KMS-11 (cell line): ENCODE results near the gene DYRK1A.

Experiments used
- H2AFZ ChIP-seq: fragments of 200-600 bp; sonication (generic); 2 replicates; pipeline ENCODE4 v1.6.1; 2016; ENCODE audit warnings: antibody characterized with exemption, mixed run types, low read depth
- H3K27ac ChIP-seq: fragments of 200-600 bp; sonication (generic); 2 replicates; pipeline ENCODE4 v1.6.1; 2016; ENCODE audit warnings: mild to moderate bottlenecking, mixed run types
- H3K27me3 ChIP-seq: fragments of 200-600 bp; sonication (generic); 2 replicates; pipeline ENCODE4 v1.6.1; 2017; ENCODE audit warnings: mild to moderate bottlenecking, low read depth, mixed run types, moderate library complexity; ENCODE audit not compliant: insufficient read depth
- H3K36me3 ChIP-seq: fragments of 200-600 bp; sonication (generic); 2 replicates; pipeline ENCODE4 v1.6.1; 2017; ENCODE audit warnings: mild to moderate bottlenecking, mixed run types; ENCODE audit not compliant: insufficient read depth
- H3K4me1 ChIP-seq: fragments of 200-600 bp; sonication (generic); 2 replicates; pipeline ENCODE4 v1.6.1; 2016; ENCODE audit warnings: mild to moderate bottlenecking, low read depth, mixed run types; ENCODE audit not compliant: poor library complexity, severe bottlenecking
- H3K4me2 ChIP-seq: fragments of 200-600 bp; sonication (generic); 2 replicates; pipeline ENCODE4 v1.7.0; 2016; ENCODE audit warnings: mild to moderate bottlenecking, mixed run types
- H3K4me3 ChIP-seq: fragments of 200-600 bp; sonication (generic); IDR thresholded peaks from 2 replicates; pipeline ENCODE4 v1.6.1; 2017; ENCODE audit warnings: low read depth, low read length, mixed read lengths; ENCODE audit not compliant: insufficient read depth
- H3K79me2 ChIP-seq: fragments of 200-600 bp; sonication (generic); 2 replicates; pipeline ENCODE4 v1.6.1; 2016; ENCODE audit warnings: low read depth, mixed run types; ENCODE audit not compliant: insufficient read depth
- H3K9ac ChIP-seq: fragments of 200-600 bp; sonication (generic); 2 replicates; pipeline ENCODE4 v1.6.1; 2016; ENCODE audit warnings: mild to moderate bottlenecking, mixed run types
- H4K20me1 ChIP-seq: fragments of 200-600 bp; sonication (generic); 2 replicates; pipeline ENCODE4 v1.6.1; 2016; ENCODE audit warnings: mild to moderate bottlenecking, mixed run types; ENCODE audit not compliant: insufficient read depth
- TF ChIP-seq, protein P1 (sequence below): fragments of 200-600 bp; sonication (generic); conservative IDR thresholded peaks from 2 replicates; pipeline ENCODE4 v1.6.1; 2017; ENCODE audit warnings: low read depth, mild to moderate bottlenecking, antibody characterized with exemption, low read length, moderate library complexity, mixed read lengths

Gene DYRK1A

DNA sequence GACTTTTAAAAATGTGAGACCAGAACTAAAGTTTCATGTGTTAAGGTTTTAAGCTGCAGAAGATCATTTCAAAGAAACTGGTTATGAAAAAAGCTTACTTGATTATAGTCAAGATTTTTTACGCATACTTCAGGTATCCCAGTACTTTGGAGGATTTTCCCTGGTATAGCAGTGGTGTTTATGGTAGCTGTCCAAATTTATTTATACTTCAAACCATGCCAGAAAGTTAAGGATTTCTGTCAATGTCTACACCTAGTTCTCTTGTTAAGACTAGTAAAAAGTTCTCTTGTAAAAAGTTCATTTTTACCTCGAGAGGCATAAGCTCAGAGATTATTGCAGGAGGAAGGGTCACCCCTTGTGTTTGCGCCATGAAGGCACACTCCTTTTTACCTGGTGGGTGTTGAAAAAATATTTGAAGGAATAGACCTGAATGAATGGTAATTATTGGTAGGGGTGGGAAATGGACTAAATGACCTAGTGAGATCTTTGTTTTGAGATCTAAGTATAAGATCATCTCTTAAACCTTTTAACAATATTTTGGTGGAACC lies 2.8 kb downstream of the DYRK1A start:
- TF ChIP-seq, protein P1, sequence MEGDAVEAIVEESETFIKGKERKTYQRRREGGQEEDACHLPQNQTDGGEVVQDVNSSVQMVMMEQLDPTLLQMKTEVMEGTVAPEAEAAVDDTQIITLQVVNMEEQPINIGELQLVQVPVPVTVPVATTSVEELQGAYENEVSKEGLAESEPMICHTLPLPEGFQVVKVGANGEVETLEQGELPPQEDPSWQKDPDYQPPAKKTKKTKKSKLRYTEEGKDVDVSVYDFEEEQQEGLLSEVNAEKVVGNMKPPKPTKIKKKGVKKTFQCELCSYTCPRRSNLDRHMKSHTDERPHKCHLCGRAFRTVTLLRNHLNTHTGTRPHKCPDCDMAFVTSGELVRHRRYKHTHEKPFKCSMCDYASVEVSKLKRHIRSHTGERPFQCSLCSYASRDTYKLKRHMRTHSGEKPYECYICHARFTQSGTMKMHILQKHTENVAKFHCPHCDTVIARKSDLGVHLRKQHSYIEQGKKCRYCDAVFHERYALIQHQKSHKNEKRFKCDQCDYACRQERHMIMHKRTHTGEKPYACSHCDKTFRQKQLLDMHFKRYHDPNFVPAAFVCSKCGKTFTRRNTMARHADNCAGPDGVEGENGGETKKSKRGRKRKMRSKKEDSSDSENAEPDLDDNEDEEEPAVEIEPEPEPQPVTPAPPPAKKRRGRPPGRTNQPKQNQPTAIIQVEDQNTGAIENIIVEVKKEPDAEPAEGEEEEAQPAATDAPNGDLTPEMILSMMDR: no peak
- H4K20me1 ChIP-seq: peaks cover 62% of the 10 kb centered on the region
- H3K79me2 ChIP-seq: peaks cover 67% of the 10 kb centered on the region
- no peak overlapping the region for H2AFZ ChIP-seq
- H3K4me2 ChIP-seq: peak overlapping the region; percentile 63
- H3K27me3 ChIP-seq: no peaks in the 10 kb centered on the region
- no peaks in the 10 kb centered on the region for H3K36me3 ChIP-seq
- H3K27ac ChIP-seq: peak overlapping the region; percentile 7; the same call in 1 of the 2 replicates
- no peak overlapping the region for H3K4me3 ChIP-seq
- peaks cover 64% of the 10 kb centered on the region for H3K4me1 ChIP-seq
- H3K9ac ChIP-seq: peak overlapping the region; percentile 98; the same call in 1 of the 2 replicates

DNA sequence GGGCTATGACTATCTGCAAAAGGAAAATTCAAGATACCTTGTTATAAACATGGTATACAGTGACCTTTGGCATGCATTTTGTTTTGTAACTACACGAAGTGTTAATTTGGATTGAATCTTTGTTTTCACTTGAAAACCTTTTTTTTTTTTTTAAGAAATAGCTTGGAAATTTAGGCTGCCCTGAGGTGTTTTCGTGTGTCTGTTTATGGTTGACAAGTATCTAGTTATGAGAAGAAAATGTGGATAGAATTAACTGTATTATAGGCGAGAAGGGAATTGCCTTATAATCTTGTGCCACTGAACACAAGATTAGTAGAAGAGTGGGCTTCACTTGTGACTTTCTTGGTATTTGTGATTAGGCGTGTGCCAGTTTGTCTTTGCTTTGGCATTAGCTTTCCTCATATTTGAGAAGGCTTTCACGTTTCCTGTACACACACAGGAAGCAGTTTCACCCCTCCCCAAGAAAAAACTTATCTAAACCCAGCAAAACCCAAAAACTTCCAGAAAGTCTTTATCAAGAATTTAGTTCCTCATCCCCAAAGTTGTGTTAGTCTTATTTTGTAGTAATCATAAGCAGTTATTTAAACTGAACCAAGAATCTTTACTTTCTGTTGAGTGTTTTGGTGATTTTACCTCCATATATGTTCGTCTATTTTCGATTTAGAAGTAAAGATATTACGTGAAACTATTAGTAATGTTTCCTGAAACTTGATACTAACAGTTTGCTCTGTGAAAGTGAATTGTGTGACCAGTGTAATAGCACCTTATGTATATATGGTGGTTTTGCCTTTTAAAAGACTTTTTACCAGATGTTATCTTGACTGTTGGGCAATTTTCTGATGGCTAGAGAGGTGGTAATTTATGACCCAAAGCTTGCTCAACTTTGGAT lies 3.8 kb downstream of the DYRK1A start:
- no peaks in the 10 kb centered on the region for H3K27me3 ChIP-seq
- peaks cover 69% of the 10 kb centered on the region for H4K20me1 ChIP-seq
- peaks cover 67% of the 10 kb centered on the region for H3K4me1 ChIP-seq
- TF ChIP-seq, protein P1: no peak
- H3K9ac ChIP-seq: peak overlapping the region; percentile 1; the same call in 1 of the 2 replicates
- H3K27ac ChIP-seq: peak overlapping the region; percentile 7; the same call in 1 of the 2 replicates
- H3K4me2 ChIP-seq: peak overlapping the region; percentile 63
- no peaks in the 10 kb centered on the region for H3K36me3 ChIP-seq
- H3K4me3 ChIP-seq: no peak overlapping the region
- H2AFZ ChIP-seq: no peak overlapping the region
- H3K79me2 ChIP-seq: peaks cover 77% of the 10 kb centered on the region

DNA sequence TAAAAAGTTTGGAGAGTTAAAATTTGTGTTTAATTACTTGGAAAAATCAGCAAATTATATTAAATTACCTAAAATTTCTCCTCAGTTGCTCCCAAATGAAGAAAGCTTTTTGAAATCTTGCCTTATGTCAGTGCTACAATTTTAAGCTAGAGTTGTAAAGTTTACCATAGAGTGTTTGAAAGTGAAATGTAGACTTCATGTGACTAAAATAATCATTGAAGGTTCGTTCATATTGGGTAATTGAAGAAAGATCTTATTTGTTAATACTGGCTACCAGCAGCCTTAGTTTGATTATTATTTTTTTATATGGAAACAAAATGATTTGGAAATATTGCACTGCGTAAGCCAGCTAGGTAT lies 4.4 kb downstream of the DYRK1A start:
- no peaks in the 10 kb centered on the region for H3K36me3 ChIP-seq
- peak overlapping the region; percentile 7; the same call in 1 of the 2 replicates for H3K27ac ChIP-seq
- H3K27me3 ChIP-seq: no peaks in the 10 kb centered on the region
- no peak overlapping the region; the same call in 1 of the 2 replicates for H3K9ac ChIP-seq
- H4K20me1 ChIP-seq: peaks cover 69% of the 10 kb centered on the region
- H3K79me2 ChIP-seq: peaks cover 83% of the 10 kb centered on the region
- peaks cover 72% of the 10 kb centered on the region for H3K4me1 ChIP-seq
- no peak overlapping the region for H3K4me3 ChIP-seq
- H3K4me2 ChIP-seq: peak overlapping the region; percentile 63
- H2AFZ ChIP-seq: no peak overlapping the region
- TF ChIP-seq, protein P1: no peak

DNA sequence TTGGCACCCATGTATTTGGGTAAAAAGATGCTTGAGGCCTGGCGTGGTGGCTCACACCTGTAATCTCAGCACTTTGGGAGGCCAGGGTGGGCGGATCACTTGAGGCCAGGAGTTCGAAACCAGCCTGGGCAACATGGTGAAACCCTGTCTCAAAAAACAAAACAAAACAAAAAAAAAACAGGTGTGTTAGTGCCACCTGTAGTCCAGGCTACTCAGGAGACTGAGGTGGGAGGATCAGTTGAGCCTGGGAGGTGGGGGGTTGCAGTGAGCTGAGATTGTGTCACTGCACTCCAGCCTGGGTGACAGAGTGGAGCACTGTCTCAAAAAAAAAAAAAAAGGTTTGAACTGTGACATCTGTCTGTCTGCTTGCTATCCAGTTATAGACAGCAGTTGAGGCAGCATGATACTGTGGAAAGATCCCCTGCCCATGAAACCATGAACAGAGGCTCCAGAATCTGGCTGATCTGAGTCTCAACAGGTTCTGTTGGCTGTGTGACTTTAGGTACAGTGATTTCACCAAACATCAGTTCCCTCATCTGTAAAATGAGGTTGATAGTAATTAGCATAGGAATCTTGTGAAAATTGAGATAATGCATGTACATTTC lies 5.7 kb downstream of the DYRK1A start:
- H3K36me3 ChIP-seq: no peaks in the 10 kb centered on the region
- H3K27ac ChIP-seq: no peak overlapping the region
- peaks cover 78% of the 10 kb centered on the region for H3K4me1 ChIP-seq
- H3K9ac ChIP-seq: no peak overlapping the region
- TF ChIP-seq, protein P1: no peak
- peak overlapping the region; percentile 63; the same call in 1 of the 2 replicates for H3K4me2 ChIP-seq
- H3K79me2 ChIP-seq: peaks cover 96% of the 10 kb centered on the region
- no peak overlapping the region for H2AFZ ChIP-seq
- H3K27me3 ChIP-seq: no peaks in the 10 kb centered on the region
- H4K20me1 ChIP-seq: peaks cover 81% of the 10 kb centered on the region
- H3K4me3 ChIP-seq: no peak overlapping the region
